ENCODE measurements around the gene MTSS2. TPM values are rescaled to one million over a fixed set of nuclear protein-coding genes. Genes with fewer than 3 reads are reported as not detected.

Gene MTSS2
- total RNA-seq = 74.1 and 97.6 TPM in 2 replicates

DNA sequence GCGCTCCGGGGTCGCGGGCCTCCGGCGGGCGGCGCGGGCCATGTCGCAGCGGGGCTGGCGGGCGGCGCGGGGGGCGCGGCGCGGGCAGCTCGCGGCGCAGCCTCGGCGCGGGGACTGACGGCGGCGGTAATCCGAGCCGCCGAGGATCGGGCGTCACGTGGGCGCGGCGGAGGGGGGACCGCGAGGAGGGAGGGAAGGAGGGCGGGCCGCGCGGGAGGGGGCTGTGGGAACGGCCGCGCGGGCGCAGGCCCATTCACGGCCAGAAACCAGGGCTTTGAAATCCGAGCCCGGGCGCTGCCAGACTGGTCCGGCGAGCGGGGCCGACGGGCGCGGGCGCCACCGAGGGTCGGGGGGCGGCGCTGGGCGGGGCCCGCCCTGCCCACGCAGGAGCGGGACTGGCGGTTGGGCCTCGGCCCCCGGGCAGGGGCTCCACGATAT, at the start of gene MTSS2:
Gene MTSS2, minus strand, starts transcription at position 116 of the 438 bp plus-strand sequence. CDS start 262 bp downstream, outside the sequence.
- H3K4me3 ChIP-seq (ENCODE audit: low read depth, low read length) = peak within 1 kb of the TSS; percentile 87
- peak; percentile 93 for DNase-seq (ENCODE audit: low read depth)
- TF ChIP-seq, protein P1, sequence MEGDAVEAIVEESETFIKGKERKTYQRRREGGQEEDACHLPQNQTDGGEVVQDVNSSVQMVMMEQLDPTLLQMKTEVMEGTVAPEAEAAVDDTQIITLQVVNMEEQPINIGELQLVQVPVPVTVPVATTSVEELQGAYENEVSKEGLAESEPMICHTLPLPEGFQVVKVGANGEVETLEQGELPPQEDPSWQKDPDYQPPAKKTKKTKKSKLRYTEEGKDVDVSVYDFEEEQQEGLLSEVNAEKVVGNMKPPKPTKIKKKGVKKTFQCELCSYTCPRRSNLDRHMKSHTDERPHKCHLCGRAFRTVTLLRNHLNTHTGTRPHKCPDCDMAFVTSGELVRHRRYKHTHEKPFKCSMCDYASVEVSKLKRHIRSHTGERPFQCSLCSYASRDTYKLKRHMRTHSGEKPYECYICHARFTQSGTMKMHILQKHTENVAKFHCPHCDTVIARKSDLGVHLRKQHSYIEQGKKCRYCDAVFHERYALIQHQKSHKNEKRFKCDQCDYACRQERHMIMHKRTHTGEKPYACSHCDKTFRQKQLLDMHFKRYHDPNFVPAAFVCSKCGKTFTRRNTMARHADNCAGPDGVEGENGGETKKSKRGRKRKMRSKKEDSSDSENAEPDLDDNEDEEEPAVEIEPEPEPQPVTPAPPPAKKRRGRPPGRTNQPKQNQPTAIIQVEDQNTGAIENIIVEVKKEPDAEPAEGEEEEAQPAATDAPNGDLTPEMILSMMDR (IDR thresholded peaks at IDR 0.05; ENCODE audit: insufficient read depth, low read depth, low read length) = no peak

DNA sequence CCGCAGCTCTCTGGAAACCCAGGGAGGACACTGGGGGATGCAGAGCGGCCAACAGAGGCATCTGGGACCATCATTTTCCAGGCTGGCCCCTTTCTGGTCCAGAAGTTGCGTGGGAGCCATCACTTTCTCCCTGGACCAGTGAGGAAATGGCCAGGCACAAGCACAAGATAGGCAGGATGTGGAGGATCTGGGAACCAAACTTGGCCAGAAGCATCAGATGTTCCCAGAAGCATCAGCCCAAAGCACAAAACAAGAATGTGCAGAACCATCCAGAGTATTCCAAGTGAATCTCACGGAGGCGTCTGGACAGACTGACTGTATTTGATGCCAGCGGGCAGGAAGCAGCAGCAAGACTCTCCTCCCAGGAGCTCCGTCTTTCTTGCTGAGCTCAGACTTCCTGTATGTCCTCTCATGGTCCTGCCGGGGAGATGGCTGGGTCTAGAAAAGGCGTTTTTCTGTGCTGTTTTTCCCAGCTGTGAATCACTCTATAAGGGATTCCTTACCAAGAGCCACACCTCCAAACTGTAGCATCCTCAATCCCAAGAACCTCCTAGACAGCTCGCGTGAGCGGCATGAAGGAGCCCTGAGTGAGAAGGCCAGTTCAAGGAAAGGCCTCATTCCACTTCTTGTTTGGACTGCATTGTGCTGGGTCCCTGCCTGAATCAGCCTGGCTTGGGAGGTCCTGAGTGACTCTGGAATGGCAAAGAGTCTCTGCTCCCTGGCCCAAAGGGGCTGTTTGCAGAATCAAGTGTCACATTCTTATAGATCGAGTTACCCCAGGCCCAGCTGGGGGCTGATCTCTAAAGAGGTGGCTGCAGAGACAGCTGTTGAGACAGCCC, 49.5 kb upstream of the MTSS2 start:
- no peak overlapping the region for H3K4me3 ChIP-seq (ENCODE audit: low read depth, low read length)
- TF ChIP-seq, protein P1 (IDR thresholded peaks at IDR 0.05; ENCODE audit: insufficient read depth, low read depth, low read length) = no peak
- peak; percentile 47 for DNase-seq (ENCODE audit: low read depth)

DNA sequence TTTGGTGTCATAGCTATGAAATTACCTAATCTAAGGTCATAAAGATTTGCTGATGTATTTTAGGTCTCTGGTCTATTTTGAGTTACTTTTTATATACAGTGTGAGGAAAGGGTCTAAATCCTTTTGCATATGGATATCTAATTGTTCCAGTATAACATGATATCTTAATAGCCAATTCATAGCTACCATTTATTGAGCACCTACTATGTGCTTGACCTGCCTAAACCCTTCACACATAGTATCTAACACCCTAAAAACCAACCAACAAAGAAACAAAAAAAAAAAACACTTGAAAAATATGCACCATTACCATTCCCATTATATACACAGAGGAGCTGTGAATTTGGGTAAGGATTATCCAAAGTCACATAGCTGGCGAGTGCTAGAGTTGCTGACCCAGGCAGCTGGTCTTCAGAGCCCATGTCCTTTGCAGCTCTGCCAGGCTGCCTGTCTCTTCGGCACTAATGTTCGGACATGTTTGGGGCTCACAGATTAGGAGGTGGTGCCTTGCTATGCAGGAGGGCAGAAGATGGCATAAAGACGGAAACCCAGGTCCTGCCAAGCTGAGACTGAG, 48.8 kb upstream of the MTSS2 start:
- DNase-seq (ENCODE audit: low read depth) = no peak
- H3K4me3 ChIP-seq (ENCODE audit: low read depth, low read length) = no peak overlapping the region
- TF ChIP-seq, protein P1 (IDR thresholded peaks at IDR 0.05; ENCODE audit: insufficient read depth, low read depth, low read length) = no peak

GRCh38 chr16:70730944-70731343, 45.1 kb upstream of the MTSS2 start:
- TF ChIP-seq, protein P1 (IDR thresholded peaks at IDR 0.05; ENCODE audit: insufficient read depth, low read depth, low read length) = no peak
- no peak for DNase-seq (ENCODE audit: low read depth)
- no peak overlapping the region for H3K4me3 ChIP-seq (ENCODE audit: low read depth, low read length)

DNA sequence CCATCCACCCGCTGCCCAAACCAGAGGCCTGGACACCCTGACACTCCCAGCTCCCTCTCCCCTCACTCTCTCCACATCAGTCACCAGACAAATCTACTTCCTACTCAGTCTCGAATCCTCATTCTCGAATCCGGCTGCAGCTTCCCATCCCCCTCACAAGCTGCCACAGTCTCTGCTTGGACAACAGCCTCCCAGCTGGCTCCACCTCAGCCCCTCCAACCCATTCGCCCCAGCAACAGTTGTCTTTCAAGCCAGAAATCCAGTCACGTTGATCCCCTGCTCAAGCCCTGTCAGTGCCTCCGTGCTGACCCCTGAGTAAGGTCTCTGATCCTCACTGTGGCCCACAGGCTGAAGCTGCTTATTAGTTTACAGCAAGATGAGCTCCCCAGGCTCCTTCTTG, 44.2 kb upstream of the MTSS2 start:
- no peak for DNase-seq (ENCODE audit: low read depth)
- TF ChIP-seq, protein P1 (IDR thresholded peaks at IDR 0.05; ENCODE audit: insufficient read depth, low read depth, low read length) = no peak
- H3K4me3 ChIP-seq (ENCODE audit: low read depth, low read length) = no peak overlapping the region

GRCh38 chr16:70729292-70729691, 43.4 kb upstream of the MTSS2 start:
- TF ChIP-seq, protein P1 (IDR thresholded peaks at IDR 0.05; ENCODE audit: insufficient read depth, low read depth, low read length) = no peak
- H3K4me3 ChIP-seq (ENCODE audit: low read depth, low read length) = no peak overlapping the region
- DNase-seq (ENCODE audit: low read depth) = no peak

Data from fibroblast of villous mesenchyme (primary cell).